Pons (tissue), 1 donor: Measurements from ENCODE around the gene KIR2DL4.
"Not testable (repeated sequence)": the region's sequence is repeated elsewhere in the genome, so short reads cannot be mapped to it uniquely, and the experiment has no call there.

Experiments
- DNase-seq: peaks from one replicate; pipeline ENCODE4 v3.0.0-alpha.2; 2016; ENCODE audit warnings: low spot score

Gene KIR2DL4

GRCh38 chr19:54804571-54804970 lies 1.2 kb downstream of the KIR2DL4 start:
- DNase-seq: no peak

DNA sequence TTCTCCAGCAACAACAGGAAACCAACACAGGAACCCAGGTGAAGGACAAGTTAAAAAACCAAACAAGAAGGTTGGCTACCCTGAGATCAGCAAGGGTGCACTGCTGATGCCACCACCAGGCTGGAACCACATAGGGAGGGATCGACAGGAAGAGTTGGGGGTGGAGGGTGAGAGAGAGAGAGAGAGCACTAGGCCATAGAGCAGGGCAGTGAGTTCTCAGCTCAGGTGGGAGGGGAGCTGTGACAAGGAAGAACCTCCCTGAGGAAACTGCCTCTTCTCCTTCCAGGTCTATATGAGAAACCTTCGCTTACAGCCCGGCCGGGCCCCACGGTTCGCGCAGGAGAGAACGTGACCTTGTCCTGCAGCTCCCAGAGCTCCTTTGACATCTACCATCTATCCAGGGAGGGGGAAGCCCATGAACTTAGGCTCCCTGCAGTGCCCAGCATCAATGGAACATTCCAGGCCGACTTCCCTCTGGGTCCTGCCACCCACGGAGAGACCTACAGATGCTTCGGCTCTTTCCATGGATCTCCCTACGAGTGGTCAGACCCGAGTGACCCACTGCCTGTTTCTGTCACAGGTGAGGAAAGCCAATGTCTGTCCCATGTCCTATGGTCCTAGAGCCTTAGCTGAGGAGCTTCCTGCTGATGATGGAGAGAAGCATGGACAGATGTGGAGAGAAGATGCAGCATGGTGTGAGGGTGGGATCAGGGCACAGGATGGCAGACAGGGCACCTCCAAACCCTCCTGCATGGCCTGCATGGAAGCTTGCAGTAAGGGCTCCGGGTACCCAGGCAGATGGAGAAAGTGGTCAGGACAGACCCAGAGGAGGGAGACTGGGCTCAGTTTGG lies 2.5 kb downstream of the KIR2DL4 start:
- DNase-seq: no peak

- DNase-seq: no peak
Measured at GRCh38 chr19:54806516-54806838, 3.1 kb downstream of the KIR2DL4 start.

- not testable (repeated sequence) for DNase-seq
Measured at GRCh38 chr19:54814571-54814970, 11.2 kb downstream of the KIR2DL4 start.

GRCh38 chr19:54816251-54816650 lies 12.8 kb downstream of the KIR2DL4 start, which contains the start of gene KIR3DL1:
TSS of gene KIR3DL1 (plus strand) at chr19:54816468.
- DNase-seq: not testable (repeated sequence)

DNA sequence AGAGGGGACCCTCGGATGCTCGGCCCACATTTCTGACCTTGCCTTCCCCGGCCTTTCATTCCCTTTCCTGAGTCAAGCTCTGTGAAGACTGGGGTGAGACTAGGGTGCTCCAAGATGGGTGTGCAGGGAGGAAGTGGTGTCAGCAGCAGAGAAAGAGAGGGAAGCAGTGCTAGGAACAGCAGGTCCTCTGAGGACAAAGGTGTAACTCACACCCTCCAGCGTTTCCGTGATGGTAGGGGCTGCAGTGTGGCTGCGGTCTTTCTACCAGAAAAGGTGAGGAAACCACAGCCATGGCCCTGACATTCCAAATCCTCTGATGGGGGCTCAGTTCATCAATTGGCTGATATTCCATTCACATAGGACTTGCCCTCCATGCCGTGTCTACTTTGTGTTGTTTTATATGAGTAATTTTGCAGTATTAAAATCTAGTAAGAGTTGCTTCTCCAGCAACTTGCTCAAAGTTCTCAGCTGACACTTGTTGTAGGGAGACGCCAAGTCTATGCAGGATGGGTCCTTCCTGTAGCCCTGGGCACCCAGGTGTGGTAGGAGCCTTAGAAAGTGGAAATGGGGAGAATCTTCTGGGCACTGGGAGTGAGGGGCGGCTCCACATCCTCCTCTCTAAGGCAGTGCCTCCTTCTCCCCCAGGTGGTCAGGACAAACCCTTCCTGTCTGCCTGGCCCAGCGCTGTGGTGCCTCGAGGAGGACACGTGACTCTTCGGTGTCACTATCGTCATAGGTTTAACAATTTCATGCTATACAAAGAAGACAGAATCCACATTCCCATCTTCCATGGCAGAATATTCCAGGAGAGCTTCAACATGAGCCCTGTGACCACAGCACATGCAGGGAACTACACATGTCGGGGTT lies 14.5 kb downstream of the KIR2DL4 start:
- no peak for DNase-seq

DNA sequence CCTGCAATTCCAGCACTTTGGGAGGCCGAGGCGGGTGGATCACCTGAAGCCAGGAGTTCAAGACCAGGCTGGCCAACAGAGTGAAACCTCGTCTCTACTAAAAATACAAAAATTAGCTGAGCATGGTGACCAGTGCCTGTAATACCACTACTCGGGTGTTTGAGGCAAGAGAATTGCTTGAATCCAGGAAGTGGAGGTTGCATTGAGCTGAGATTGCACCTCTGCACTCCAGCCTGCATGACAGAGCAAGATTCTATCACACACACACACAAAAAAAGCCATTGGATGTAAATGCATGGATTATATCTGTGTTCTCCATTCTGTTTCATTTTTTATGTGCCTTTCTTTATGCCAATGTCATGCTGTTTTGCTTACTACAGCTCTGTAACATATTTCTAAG lies 21.0 kb downstream of the KIR2DL4 start:
- not testable (repeated sequence) for DNase-seq

DNA sequence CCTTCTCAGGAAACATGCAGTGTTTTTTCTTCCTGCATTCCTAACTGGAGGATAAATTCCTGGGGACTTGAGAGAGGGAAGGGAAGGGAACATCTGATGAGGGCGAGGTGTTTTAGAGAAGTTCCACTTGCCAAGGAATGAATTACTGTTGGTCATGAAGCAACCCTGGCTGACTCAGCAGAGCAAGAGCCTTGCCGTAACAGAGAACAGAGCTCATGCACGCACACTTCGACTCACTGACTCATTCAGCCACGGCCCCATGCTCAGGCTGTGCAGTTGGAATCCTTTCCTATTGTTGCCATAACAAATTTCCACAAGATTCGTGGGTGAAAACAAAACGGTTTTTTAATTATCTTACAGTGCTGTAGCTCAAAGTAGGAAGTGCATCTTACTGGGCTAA lies 21.9 kb downstream of the KIR2DL4 start:
- DNase-seq: not testable (repeated sequence)

DNA sequence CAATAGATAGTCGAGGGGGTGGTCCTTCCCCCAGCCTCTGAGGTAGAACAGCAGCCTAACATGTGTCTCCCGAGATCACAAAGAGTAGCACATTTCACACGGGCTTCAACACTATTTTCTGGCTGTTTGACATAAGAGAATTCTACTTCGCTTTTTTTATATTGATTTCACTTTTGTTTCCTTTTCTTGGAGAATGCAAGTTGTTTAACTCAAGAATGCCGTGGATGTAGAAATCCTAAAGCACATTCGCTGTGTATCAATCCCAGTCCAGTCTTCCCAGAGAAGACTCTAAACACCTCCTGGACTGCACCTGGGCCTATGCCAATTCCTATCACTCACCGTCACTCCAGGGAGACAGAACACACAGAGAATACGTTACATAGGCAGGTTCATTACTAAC lies 24.7 kb downstream of the KIR2DL4 start:
- DNase-seq: not testable (repeated sequence)

GRCh38 chr19:54832496-54832895 lies 29.1 kb downstream of the KIR2DL4 start, which contains the start of gene KIR2DS4:
TSS of gene KIR2DS4 (plus strand) at chr19:54832676.
- not testable (repeated sequence) for DNase-seq

DNA sequence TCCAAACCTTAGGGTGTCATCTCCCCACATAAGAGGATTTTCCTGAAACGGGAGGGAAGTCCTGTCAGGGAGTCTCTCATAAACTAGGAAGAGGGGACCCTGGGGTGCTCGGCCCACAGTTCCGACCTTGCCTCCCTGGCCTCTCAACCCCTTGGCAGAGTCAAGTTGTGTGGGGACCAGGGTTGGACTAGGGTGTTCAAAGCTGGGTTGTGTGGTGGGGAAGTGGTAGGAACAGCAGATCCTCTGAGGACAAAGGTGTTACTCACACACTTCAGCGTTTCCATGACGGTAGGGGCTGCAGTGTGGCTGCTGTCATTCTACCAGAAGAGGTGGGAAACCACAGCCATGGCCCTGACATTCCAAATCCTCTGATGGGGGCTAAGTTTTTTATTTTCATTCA lies 31.7 kb downstream of the KIR2DL4 start:
- not testable (repeated sequence) for DNase-seq

- DNase-seq: not testable (repeated sequence)
Measured at GRCh38 chr19:54837522-54837921, 34.1 kb downstream of the KIR2DL4 start.

- DNase-seq: not testable (repeated sequence)
Measured at GRCh38 chr19:54843171-54843570, 39.8 kb downstream of the KIR2DL4 start.

- not testable (repeated sequence) for DNase-seq
Measured at GRCh38 chr19:54850061-54850640, 46.7 kb downstream of the KIR2DL4 start, which contains the start of gene KIR3DL2. TSS of gene KIR3DL2 (plus strand) at chr19:54850443. CDS start at chr19:54850476, 33 bp downstream.

GRCh38 chr19:54850930-54851329 lies 47.5 kb downstream of the KIR2DL4 start:
- no peak for DNase-seq

- DNase-seq: no peak
Measured at GRCh38 chr19:54851353-54851752, 47.9 kb downstream of the KIR2DL4 start.

DNA sequence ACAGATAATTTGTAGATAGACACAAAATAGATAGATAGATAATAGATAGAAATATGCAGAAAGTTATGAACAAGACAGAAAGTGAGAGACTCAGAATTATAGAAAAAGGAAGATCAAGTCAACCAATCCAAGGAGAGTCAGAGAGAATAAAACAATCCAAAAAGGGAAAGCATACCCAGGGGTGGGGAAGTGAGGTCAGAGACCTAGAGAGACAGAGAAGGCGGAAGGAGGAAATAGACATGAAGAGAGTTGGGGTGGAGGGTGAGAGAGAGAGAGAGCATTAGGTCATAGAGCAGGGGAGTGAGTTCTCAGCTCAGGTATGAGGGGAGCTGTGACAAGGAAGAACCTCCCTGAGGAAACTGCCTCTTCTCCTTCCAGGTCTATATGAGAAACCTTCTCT lies 51.8 kb downstream of the KIR2DL4 start:
- not testable (repeated sequence) for DNase-seq

GRCh38 chr19:54858476-54858875 lies 55.1 kb downstream of the KIR2DL4 start:
- not testable (repeated sequence) for DNase-seq

- DNase-seq: not testable (repeated sequence)
Measured at GRCh38 chr19:54859421-54859820, 56.0 kb downstream of the KIR2DL4 start.

GRCh38 chr19:54863459-54863858 lies 60.0 kb downstream of the KIR2DL4 start:
- DNase-seq: not testable (repeated sequence)
